Endothelial cell (in vitro differentiated cells): ENCODE measurements around the gene CCDC7. TPM values are rescaled to one million over a fixed set of nuclear protein-coding genes. Genes with fewer than 3 reads are reported as not detected.

Experiments used
- DNase-seq: peaks from one replicate; pipeline ENCODE4 v3.0.0; 2021; ENCODE audit warnings: low spot score
- H3K27ac Mint-ChIP-seq: one replicate; pipeline ENCODE4 v1.8.0; 2021; ENCODE audit warnings: mixed read lengths, inconsistent platforms; ENCODE audit not compliant: unreplicated experiment
- H3K27me3 Mint-ChIP-seq: one replicate; pipeline ENCODE4 v1.8.0; 2021; ENCODE audit warnings: mild to moderate bottlenecking, moderate library complexity, mixed read lengths, inconsistent platforms; ENCODE audit not compliant: unreplicated experiment
- H3K36me3 Mint-ChIP-seq: one replicate; pipeline ENCODE4 v1.8.0; 2021; ENCODE audit warnings: mild to moderate bottlenecking, low read depth, mixed read lengths, inconsistent platforms; ENCODE audit not compliant: unreplicated experiment
- H3K4me1 Mint-ChIP-seq: one replicate; pipeline ENCODE4 v1.8.0; 2021; ENCODE audit warnings: mild to moderate bottlenecking, mixed read lengths, inconsistent platforms; ENCODE audit not compliant: unreplicated experiment
- H3K4me3 Mint-ChIP-seq: one replicate; pipeline ENCODE4 v1.8.0; 2021; ENCODE audit warnings: mild to moderate bottlenecking, mixed read lengths, inconsistent platforms; ENCODE audit not compliant: unreplicated experiment
- H3K9me3 Mint-ChIP-seq: one replicate; pipeline ENCODE4 v1.8.0; 2021; ENCODE audit warnings: mixed read lengths, inconsistent platforms; ENCODE audit not compliant: unreplicated experiment
- total RNA-seq: library from RNA; stranded (reverse); fragmentation: NEBNext Ultra II Directional; extraction: Animal tissue kit (Norgen Biotek cat#: 25700); gene quantifications from one replicate; pipeline ENCODE4 v1.2.1, GENCODE V29; 2021; ENCODE audit not compliant: unreplicated experiment
- TF ChIP-seq, protein P1 (sequence below): fragments of 200-600 bp; sonication (generic); IDR thresholded peaks from one replicate; pipeline ENCODE4 v1.5.0; 2021; ENCODE audit warnings: antibody characterized with exemption; ENCODE audit not compliant: unreplicated experiment

Gene CCDC7
- total RNA-seq, 1 donor from 2014 or later = 5.4 TPM

DNA sequence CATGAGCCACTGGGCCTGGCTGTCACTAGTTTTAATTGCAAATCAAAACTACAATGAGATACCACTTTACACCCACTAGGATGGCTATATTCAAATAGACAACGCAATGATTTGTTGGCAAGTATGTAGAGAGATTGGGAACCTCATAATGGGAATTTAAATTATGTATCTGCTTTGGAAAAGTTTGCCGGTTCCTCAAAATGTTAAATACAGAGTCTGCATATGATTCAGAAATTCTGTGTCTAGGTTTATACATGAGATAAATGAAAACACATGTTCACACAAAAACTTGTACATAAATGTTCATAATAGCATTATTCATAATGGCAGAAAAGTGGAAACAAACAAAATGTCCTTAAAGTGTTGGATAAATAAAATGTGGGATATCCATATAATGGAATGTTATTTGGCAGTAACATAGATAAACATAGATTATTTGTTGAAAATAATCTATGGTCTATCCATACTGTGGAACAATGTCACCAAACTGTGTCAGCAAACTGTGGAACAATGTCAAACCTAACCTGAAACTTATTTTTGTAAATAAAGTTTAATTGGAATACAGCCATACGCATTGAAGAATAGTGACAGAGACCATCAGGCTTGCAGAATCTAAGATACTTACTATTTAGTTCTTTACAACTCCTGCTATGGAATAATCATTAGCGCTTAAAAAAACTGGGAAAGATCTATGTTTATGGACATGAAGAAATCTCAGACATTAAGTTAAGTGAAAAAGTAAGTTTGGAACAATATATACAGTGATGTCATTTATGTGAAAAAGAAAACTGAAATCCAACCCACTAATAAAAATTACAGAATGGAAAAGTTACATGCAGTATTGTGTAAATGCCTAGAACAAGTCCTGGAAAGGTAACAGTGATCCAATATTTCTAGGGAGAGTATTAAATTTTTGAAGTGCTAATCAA, 70.9 kb downstream of the CCDC7 start:
- Mint-ChIP-seq H3K27me3 (peaks cover 1% of the 10 kb centered on the region), H3K9me3 (no peaks in the 10 kb centered on the region), H3K4me3 (no peak overlapping the region), H3K4me1 (no peaks in the 10 kb centered on the region), H3K27ac (no peak overlapping the region), H3K36me3 (no peaks in the 10 kb centered on the region)
- TF ChIP-seq, protein P1, sequence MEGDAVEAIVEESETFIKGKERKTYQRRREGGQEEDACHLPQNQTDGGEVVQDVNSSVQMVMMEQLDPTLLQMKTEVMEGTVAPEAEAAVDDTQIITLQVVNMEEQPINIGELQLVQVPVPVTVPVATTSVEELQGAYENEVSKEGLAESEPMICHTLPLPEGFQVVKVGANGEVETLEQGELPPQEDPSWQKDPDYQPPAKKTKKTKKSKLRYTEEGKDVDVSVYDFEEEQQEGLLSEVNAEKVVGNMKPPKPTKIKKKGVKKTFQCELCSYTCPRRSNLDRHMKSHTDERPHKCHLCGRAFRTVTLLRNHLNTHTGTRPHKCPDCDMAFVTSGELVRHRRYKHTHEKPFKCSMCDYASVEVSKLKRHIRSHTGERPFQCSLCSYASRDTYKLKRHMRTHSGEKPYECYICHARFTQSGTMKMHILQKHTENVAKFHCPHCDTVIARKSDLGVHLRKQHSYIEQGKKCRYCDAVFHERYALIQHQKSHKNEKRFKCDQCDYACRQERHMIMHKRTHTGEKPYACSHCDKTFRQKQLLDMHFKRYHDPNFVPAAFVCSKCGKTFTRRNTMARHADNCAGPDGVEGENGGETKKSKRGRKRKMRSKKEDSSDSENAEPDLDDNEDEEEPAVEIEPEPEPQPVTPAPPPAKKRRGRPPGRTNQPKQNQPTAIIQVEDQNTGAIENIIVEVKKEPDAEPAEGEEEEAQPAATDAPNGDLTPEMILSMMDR = no peak
- DNase-seq = no peak

DNA sequence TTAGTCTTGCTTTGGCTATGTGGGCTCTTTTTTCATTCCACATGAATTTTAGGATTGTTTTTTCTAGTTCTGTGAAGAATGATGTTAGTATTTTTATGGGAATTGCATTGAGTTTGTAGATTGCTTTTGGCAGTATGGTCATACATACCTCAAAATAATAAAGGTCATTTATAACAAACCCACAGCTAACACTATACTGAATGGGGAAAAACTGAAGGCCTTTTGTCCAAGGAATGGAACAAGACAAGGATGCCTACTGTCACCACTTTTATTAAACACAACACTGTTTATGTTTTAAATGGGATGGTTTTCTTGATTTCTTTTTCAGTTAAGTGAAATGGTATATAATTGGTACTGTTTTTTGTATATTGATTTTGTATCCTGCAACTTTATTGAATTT, 84.3 kb downstream of the CCDC7 start:
- TF ChIP-seq, protein P1 = no peak
- no peak overlapping the region for H3K27ac Mint-ChIP-seq
- no peaks in the 10 kb centered on the region for H3K9me3 Mint-ChIP-seq
- H3K27me3 Mint-ChIP-seq = peaks cover 2% of the 10 kb centered on the region
- peaks cover 4% of the 10 kb centered on the region for H3K36me3 Mint-ChIP-seq
- no peak for DNase-seq
- no peaks in the 10 kb centered on the region for H3K4me1 Mint-ChIP-seq
- H3K4me3 Mint-ChIP-seq = no peak overlapping the region

DNA sequence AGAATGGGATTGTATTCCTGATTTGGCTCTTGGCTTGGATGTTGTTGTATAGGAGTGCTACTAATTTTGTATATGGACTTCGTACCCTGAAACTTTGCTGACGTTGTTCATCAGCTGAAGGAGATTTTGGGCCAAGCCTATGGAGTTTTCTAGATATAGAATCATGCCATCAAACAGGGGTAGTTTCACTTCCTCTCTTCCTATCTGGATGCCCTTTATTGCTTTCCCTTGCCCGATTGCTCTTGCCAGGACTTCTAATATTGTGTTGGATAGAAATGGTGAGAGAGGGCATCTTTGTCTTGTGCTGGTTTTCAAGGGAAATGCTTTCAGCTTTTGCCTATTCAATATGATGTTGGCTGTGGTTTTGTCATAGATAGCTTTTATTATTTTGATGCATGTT, 92.3 kb downstream of the CCDC7 start:
- H3K4me3 Mint-ChIP-seq = no peak overlapping the region
- no peaks in the 10 kb centered on the region for H3K4me1 Mint-ChIP-seq
- peaks cover 4% of the 10 kb centered on the region for H3K27me3 Mint-ChIP-seq
- no peaks in the 10 kb centered on the region for H3K36me3 Mint-ChIP-seq
- no peak overlapping the region for H3K27ac Mint-ChIP-seq
- DNase-seq = no peak
- no peaks in the 10 kb centered on the region for H3K9me3 Mint-ChIP-seq
- TF ChIP-seq, protein P1 = no peak

DNA sequence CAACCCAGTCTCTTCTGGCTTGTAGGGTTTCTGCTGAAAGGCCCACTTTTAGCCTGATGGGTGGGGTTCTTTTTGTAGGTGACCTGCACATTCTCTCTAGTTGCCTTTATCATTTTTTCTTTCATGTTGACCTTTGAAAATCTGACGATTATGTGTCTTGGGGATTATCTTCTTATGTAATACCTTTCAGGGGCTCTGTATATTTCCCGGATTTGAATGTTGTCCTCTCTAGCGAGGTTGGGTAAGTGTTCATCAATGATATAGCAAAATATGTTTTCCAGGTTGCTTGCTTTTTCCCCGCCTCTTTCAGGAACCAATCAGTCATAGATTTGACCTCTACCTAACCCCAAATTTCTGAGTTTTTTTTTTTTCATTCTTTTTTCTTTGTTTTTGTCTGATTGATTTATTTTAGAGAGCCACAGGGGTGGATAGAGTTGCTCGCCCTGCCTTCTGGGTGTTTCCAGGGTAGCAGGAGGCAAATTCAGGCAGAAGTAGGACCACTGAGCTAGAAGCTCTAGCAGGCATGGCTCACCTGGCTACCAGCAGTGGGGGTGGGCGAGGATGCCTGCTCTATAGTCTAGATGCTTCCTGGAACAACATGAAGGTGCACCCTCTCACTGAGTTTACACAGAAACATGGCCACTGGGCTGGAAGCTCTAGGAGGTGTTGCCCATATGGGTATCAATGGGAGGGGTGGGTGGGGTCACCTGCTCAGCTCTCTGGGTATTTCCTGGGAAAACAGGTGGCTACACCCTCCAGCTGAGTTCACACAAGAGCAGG, 94.9 kb downstream of the CCDC7 start:
- H3K9me3 Mint-ChIP-seq = no peaks in the 10 kb centered on the region
- H3K27me3 Mint-ChIP-seq = peaks cover 4% of the 10 kb centered on the region
- H3K4me1 Mint-ChIP-seq = no peaks in the 10 kb centered on the region
- no peak for DNase-seq
- no peaks in the 10 kb centered on the region for H3K36me3 Mint-ChIP-seq
- no peak overlapping the region for H3K27ac Mint-ChIP-seq
- TF ChIP-seq, protein P1 = no peak
- H3K4me3 Mint-ChIP-seq = no peak overlapping the region
